Activated CD4-positive, alpha-beta T cell treated with anti-CD3 and anti-CD28 coated beads for 48 hours (primary cell): ENCODE data around the gene XAB2.

Experiments used
- DNase-seq: peaks from one replicate; pipeline ENCODE4 v3.0.0-alpha.2; 2020

XAB2 gene

DNA sequence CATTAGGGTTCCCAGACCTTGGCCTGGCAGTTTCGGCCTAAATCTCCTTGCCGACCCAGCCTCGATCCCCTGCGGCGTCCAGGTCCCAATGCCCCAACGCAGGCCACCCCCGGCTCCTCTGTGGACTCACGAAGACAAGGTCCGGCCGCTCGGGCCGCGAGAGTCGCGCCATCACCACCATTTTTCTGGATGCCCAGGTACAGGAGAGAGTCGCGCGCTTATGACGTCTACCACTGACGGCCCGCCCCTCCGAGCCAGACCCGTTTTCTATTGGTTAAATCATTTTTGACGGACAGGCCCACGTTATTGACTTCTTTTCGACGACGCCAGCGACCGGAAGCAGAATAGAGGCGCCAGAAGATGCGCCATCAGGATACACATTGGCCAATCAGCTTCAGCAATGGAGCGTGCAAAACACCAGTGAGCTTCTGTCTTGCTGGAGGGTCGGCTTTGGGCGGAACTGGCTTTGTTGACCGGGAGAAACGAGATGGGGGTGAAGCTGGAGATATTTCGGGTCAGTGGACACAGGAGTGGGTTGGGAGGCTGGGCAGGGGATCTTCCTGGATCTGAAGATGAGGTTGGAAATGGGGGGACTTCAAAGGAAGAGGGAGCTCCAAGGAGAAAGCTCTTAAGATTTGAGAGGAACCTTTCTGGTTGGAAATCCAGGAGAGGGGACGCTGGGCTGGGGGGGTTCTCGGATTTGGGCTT, at the start of gene XAB2, which contains the start of gene PET100:
TSS of gene XAB2 (minus strand) at position 199 of the 708 bp plus-strand sequence. CDS start at position 181, 18 bp downstream.
TSS of gene PET100 (plus strand) at position 447 of the 708 bp plus-strand sequence. CDS start at position 488, 41 bp downstream.
- DNase-seq: peak; percentile 96

DNA sequence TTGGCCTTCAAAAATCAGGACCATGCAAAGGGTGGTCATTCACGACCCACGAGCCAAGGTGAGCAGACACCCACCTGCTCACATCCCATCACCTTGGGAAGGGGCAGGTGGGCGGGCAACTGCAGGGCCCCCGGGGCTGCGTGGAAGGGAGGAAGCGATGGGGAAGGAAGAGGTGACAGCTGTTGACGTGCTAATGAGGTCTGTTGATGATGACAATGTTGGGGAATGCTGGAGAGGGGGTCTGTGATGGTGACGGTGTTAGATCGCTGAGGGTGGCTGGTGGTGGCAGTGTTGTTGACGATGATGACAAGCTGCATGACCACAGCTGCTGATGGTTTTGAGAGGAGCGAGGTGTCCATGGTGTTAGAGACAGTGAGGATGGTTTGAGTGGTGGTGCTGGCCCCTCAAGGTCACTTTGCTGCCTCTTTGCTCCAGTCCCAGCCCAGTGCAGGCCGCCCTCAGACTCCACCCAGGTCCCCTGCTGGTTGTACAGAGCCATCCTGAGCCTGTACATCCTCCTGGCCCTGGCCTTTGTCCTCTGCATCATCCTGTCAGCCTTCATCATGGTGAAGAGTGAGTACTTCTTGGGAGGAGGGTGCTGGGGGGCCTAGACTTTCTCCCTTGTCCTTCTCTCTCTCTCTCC, 48.4 kb upstream of the XAB2 start:
- no peak for DNase-seq

DNA sequence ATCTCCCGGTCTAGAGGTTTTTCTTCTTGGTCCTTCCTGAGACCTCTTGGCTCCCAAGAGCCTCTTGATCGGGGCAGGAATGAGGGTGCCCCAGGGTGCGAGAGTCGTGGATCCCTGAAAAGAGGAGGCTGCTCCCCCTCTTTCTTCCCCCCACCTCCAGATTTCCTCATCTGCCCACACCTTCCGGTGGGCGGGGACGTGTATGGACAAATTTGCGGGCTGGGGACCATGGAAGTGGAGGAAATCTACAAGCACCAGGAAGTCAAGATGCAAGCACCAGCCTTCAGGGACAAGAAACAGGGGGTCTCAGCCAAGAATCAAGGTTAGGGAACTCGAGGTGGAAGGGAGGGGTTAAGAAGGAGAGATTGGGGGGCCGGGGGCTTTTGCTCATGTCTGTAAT, 47.5 kb upstream of the XAB2 start, which contains the start of gene MCEMP1:
TSS of gene MCEMP1 (plus strand) at position 237 of the 400 bp plus-strand sequence. CDS start at position 268, 31 bp downstream.
- no peak for DNase-seq

DNA sequence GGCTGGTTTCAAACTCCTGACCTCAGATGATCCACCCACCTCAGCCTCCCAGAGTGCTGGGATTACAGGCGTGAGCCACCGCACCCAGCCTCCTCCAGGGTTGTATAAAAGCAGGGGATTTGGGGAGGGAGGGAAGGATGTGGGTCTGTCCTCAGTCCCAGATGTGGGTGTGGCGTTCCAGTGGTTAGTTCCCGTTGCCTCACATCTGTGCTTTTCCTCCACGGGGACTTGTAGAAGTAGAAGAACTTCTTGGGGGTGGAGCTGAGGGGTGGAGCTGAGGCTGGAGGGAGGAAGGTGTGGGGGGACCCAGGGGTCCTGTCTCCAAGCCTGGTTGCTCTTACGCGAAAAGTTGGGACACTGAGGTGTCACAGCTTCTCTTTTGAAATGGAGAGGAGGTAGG, 47.0 kb upstream of the XAB2 start:
- no peak for DNase-seq

DNA sequence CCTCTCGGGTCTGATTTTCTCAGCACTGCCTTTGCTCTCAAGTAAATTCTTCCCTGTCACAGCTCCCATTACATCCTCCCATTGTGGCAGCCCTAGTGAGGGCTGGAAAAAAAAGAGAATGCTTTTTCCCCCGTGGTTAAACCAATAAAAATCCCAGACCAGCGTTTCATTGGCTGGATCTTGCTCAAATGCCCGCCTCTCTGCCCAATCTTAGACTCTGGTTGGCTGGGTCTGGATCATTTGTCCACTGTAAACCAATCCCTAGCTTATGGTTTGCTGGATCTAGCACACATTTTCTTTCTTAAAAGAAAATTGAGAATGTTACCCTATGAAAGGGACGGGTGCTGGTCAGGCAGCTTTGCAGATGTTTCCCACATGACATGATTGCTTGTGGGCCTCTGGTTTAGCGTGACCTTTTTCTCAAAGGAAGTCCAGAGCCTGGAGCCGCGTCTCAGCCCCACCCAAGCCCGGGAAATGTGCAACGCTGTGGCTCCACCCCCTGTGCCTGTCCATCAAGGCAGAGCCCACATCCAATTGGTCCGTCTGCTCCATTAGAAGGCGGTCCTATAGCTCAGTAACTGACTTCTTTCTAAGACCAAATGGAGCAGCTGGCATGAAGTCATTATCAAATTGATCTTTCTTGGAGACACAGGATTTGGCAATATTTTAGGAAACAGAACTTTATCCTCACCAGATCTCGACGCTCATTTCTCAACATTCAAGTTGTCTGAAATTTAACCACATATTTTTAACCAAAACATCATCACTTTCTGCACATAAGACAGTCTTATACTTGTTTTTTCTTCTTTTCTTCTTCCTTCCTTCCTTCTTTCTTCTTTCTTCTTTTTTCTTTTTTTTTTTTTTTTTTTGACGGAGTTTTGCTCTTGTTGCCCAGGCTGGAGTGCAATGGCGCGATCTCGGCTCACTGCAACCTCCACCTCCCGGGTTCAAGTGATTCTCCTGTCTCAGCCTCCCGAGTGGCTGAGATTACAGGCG, 45.0 kb upstream of the XAB2 start:
- DNase-seq: peak; percentile 61

DNA sequence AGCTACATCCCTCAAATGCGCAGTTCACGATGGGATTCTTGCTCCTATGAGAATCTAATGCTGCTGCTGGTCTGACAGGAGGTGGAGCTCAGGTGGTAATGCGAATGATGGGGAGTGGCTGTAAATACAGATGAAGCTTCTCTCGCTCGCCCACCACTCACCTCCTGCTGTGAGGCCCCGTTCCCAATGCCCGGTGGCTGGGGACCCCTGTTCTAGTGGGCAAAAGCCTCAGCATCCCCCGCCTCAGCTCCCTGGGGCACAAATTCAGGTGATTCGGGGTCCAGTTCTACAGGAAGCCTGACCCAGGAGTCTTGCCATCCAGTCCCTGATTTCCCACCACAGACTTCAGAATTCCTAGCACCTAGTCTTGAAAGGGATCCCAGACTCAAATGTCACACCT, 43.2 kb upstream of the XAB2 start:
- DNase-seq: no peak

DNA sequence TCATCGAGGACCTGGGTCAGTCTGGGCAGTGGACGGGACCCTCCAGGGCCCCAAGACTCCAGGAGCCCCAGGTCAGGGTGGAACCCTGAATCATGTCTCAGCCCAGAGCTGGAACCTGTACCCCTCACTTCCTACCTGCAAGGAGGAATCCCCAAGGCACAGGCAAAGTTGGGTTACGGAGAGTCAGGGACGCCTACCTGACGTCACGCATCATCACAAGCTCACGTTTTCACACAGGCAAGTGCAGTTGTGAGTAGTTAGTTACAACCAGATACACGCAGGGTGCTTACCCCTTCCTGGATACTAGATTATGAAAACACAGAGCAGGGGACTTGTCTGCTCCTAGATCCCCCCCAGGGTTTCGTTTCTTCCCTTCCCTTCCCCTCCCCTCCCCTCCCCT, 41.4 kb upstream of the XAB2 start:
- DNase-seq: no peak

DNA sequence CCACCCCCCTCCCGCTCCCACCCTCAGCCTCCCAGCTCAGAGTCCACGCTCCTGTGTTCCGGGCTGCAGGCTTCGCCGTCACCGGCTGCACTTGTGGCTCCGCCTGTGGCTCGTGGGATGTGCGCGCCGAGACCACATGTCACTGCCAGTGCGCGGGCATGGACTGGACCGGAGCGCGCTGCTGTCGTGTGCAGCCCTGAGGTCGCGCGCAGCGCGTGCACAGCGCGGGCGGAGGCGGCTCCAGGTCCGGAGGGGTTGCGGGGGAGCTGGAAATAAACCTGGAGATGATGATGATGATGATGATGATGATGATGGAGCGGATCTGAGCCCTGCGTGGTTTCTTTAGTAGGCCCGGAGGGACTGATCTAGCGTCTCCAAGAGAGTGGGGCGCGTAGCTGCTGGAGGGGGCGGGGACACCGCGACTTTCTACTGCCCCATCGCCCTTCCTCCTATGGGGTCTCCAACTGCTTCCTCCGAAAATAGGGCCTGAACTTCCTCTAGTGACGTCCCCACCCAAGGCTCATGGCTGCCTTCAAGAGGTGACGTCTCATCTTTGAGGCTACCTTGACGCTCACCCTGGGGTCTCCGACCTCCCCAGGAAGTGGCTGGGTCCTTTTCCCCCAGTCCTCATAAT, 40.9 kb upstream of the XAB2 start:
- peak; percentile 51 for DNase-seq

DNA sequence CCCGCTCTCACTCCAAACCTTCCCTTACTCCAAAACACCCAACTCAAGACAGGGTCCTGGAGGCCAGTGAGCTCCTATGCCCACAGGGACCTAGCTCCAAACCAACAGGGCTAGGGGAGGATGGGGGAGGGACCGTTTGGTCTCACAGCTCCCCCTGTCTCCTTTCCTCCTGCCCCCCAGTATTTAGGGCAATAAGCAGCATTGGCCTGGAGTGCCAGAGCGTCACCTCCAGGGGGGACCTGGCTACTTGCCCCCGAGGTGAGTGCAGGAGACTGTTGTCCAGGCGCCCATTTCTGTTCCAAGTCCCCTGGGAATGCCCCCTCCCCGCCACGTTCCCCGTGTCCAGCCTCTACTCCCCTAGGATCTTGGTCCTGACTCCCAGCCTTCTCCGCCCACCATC, 40.3 kb upstream of the XAB2 start:
- DNase-seq: no peak

DNA sequence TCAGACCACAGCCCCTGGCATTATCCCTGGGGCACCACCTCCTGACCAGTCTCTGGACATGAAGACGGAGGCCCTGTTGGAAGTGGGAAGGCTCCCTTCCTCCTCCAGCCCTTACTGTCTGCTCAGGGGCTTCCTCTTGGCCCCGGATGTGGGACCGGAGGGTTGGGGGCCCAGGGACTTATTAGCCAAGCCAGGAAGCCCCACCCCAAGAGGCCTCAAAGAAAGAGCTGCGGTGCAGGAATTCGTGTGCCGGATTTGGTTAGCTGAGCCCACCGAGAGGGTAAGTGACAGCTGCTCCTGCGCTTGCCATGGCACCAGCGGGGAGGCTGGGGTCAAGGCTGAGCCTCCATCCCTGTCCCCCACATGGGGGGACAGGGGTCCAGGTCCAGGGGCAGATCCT, 39.5 kb upstream of the XAB2 start, which contains the start of gene RETN:
TSS of gene RETN (plus strand) at position 208 of the 400 bp plus-strand sequence. CDS start 278 bp downstream, outside the sequence.
- DNase-seq: no peak

DNA sequence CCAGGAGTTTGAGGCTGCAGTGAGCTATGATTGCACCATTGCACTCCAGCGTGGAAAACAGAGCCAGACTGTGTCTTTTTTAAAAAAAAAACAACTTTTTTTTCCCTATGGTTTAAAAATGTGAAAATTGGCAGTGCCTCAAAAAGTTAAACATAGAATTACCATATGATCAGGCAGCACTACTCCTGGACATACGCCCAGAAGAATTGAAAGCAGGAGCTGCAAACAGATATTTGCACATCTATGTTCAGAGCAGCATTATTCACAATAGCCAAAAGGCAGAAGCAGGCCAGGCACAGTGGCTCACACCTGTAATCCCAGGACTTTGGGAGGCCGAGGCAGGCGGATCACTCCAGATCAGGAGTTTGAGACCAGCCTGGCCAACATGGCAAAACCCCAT, 35.7 kb upstream of the XAB2 start:
- no peak for DNase-seq

DNA sequence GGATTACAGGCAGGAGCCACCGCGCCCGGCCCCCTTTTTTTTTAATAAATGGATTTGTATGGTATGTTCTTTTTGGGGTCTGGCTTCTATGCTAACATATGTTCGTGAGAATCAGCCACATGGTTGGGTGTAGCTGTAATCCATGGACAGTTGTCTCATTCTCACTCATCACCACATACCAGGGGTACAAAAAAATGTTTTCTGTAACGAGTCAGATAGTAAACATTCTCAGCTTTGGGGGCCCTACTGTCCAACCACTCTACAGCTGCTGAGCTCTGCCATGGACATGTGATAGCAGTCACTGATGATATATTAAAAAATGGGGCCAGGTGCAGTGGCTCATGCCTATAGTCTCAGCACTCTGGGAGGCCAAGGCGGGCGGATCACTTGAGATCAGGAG, 34.4 kb upstream of the XAB2 start:
- no peak for DNase-seq

DNA sequence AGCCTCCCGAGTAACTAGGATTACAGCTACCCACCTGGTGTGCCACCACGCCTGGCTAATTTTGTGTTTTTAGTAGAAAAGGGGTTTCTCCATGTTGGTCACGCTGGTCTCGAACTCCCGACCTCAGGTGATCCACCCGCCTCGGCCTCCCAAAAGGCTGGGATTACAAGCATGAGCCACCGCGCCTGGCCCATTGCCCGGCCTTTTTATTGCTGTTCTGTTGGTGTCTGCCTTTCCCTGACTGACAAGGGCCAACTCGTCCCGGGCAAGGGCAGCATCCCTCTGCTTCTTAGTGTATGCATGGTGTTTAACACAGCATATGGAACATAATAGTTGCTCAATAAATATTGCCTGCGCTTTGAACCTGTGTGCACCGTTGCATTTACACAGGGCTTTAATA, 33.3 kb upstream of the XAB2 start:
- DNase-seq: no peak

DNA sequence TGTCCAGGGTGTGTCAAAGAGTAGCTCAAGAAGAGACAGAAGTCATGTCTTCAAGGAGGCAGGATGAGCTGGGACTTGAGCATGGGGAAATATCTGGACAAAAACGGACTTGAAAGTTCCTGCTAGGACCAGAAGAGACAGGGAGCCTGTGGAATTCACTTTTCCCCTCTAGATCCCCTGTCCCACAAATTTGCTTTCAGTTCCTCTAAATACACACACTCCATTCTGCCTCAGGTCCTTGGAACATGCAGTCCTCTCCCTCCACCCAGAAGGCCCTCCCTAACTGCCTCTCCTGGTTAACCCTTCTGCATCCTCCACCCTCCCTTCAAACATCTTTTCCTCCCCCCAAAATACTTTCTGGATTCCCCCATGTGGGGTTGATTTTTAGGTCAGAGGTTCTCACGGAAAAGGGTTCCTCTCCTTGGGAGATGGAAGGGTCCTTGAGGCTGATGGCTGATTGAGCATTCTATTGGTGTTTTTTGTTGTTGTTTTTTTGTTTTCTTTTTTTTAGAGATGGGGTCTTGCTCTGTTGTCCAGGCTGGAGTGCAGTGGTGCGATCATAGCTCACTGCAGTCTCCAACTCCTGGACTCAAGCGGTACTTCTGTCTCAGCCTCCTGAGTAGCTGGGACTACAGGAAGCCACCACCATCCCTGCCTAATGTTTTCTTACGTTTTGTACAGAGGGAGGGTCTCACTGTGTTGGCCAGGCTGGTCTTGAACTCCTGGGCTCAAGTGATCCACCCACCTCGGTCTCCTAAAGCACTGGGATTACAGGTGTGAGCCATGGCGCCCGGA, 32.6 kb upstream of the XAB2 start:
- DNase-seq: no peak

DNA sequence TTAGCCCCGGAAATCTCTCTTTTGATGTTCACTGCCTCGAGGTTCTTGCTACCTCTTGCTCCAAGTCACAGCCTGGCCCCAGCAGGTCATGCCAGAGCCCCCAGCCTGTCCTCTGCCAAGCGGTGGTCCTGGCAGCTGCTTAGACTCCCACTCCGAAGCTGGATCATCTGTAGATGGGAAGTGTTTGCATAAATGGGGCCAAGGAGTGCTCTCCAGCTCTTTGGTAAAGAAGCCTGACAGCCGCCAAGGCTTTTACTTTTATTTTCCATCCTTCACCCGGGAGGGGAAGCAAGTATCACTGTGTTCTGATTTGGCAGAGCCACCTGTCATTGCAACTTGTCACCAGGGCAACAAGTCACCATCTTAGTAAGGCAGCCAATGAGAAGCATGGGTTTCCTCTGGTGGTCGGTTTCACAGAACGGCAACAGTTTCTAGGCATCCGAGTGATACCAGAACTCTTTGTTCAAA, 28.9 kb upstream of the XAB2 start:
- peak; percentile 65 for DNase-seq

DNA sequence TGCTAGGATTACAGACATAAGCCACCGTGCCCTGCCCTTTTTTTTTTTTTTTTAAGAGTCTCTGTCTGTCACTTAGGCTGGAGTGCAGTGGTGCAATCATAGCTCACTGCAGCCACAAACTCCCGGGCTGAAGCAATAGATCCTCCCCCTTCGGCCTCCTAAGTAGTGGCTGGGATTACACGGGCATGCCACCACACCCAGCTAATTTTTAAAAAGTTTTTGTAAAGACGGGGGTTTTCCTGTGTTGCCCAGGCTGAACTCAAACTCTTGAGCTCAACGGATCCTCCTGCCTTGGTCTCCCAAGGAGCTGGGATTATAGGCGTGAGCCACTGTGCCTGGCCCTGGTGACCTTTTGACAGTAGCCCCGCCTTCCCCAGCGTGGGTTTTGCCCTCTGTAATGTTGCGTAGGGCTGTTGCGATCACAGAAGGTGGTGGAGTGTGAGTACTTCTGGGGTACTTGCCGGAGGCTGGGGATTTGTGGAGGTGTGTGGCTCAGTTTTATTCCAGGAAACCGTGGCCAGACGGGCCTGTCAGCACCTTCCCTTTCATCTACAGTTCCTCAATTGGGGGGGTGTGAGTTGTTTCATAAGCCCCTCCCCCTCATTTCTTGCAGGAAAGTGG, 27.9 kb upstream of the XAB2 start:
- DNase-seq: peak; percentile 64

DNA sequence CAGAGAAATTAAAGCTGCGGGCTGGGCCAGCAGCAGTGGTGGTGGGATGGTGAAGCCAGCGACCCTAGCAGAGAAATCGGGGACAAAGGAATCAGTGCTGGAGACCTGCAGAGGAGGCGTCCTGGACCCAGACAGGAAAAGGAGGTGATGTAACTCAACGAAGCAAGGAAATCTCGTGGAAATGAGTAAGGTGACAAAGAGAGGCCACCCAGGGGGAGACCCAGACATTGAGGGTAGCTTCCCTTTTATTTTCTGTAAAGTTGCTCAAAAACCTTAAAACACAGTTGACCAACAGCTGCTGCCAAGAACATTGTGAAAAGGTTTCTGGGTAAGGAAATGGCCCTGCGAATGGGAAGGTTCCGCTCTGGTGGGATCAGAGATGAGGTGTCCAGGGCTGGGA, 26.2 kb upstream of the XAB2 start:
- no peak for DNase-seq

DNA sequence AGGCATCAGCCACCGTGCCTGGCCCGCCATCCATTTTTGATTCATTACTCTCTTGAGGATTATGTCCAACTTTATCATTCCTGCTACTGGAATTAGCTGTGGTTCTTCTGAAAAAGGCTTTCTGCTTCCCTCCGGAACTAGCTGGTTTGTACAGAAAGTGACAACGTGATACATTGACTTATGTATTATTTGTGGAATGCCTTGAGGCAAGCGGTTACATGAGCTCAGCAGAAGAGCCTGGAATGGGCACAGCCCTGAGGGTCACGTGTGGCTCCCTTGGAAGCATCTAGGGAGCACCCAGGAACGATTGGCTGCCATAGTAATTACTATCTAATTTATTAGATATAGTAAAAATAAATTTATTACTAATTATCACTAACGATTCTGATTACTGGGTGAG, 25.1 kb upstream of the XAB2 start:
- DNase-seq: no peak

DNA sequence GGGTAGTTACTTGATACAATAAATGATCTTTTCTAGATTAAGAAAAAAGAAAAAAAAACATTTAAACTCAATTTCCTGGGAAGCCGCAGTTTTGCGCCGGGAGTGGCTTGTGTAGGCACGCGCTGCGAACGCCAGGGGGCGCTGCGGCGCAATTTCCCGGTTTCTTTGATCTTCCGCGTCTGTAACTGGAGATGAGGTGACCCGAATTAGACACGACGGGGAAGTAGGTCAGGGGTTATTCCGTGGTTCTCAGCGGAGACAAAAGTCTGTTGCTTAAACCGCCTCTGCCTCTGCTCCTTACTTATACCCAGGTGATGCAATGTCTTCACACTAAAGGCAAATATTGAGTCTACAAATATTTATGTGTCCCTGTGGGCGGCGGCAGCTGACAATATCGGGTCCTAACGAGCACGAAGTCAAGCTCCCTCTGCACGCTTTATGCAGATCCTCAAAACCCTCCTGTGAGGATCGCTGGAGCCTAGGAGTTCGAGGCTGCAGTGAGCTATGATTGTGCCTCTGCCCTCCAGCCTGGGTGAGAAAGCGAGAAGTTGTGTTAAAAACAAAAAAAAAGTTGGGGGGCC, 22.8 kb upstream of the XAB2 start:
- DNase-seq: peak; percentile 90

DNA sequence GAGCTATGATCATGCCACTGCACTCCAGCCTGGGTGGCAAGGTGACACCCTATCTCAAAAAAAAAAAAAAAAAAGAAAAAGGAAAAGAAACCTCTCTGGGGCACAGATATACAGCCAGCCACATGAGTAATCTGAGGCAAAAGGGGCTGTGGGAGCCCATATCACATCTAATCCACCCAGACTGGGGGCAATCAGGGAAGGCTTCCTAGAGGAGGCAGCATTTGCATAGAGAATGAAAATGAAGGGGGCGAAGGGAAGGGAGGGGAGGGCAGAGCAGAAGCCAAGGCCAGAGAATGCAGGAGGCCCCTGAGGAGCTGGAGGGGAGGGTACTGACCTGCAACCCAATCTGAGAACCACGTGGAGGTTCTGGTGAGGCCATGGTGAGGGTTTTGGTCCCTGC, 20.8 kb upstream of the XAB2 start:
- no peak for DNase-seq
